NCI-H1436 treated with DMSO at 0.1 percent for 48 hours (cell line): ENCODE data around the gene VPS13D.
"Not testable (repeated sequence)": the region's sequence is repeated elsewhere in the genome, so short reads cannot be mapped to it uniquely, and the experiment has no call there.

Experiments used
- DNase-seq: peaks from one replicate; lab custom pipeline; 2025; lab: John Stamatoyannopoulos, UW

VPS13D gene

GRCh38 chr1:12451560-12451900 is 221.7 kb downstream of the VPS13D start:
- no peak for DNase-seq

- no peak for DNase-seq
These were observed 222.4 kb downstream of the VPS13D start for GRCh38 chr1:12452262-12452661.

- DNase-seq, result no peak
These were observed 223.8 kb downstream of the VPS13D start for GRCh38 chr1:12453400-12454343.

- DNase-seq, result no peak
These were observed 224.9 kb downstream of the VPS13D start for GRCh38 chr1:12454406-12455391.

- DNase-seq, result not testable (repeated sequence)
These were observed 226.3 kb downstream of the VPS13D start for GRCh38 chr1:12456081-12456480.

- DNase-seq, result no peak
These were observed 227.1 kb downstream of the VPS13D start for GRCh38 chr1:12456979-12457378.

- DNase-seq, result no peak
These were observed 227.9 kb downstream of the VPS13D start for GRCh38 chr1:12457771-12458170.

- DNase-seq, result no peak
These were observed 228.7 kb downstream of the VPS13D start for GRCh38 chr1:12458571-12458970.

- DNase-seq, result no peak
These were observed 230.3 kb downstream of the VPS13D start for GRCh38 chr1:12460121-12460520.

- DNase-seq, result no peak
These were observed 231.2 kb downstream of the VPS13D start for GRCh38 chr1:12460911-12461621.

GRCh38 chr1:12461754-12462153 is 231.9 kb downstream of the VPS13D start:
- DNase-seq, result no peak

- no peak for DNase-seq
These were observed 232.8 kb downstream of the VPS13D start for GRCh38 chr1:12462586-12462985.

GRCh38 chr1:12464045-12464461 is 234.2 kb downstream of the VPS13D start:
- DNase-seq, result no peak

- no peak for DNase-seq
These were observed 234.8 kb downstream of the VPS13D start for GRCh38 chr1:12464598-12465056.

- no peak for DNase-seq
These were observed 235.3 kb downstream of the VPS13D start for GRCh38 chr1:12465126-12465525.

GRCh38 chr1:12466816-12467215 is 237.0 kb downstream of the VPS13D start:
- DNase-seq, result no peak

GRCh38 chr1:12467570-12468286 is 237.9 kb downstream of the VPS13D start:
- DNase-seq, result no peak

- DNase-seq, result no peak
These were observed 238.5 kb downstream of the VPS13D start for GRCh38 chr1:12468323-12468722.

GRCh38 chr1:12469493-12469892 is 239.7 kb downstream of the VPS13D start:
- DNase-seq, result no peak

GRCh38 chr1:12469990-12470389 is 240.2 kb downstream of the VPS13D start:
- DNase-seq, result no peak

GRCh38 chr1:12470916-12471315 is 241.1 kb downstream of the VPS13D start:
- DNase-seq, result not testable (repeated sequence)
